HFFc6 (cell line): ENCODE data around the gene DUSP3. TPM values are rescaled to one million over a fixed set of nuclear protein-coding genes. Genes with fewer than 3 reads are reported as not detected.
A peak's percentile ranks its signal among the peaks of the same experiment; 100 is the strongest.

Source experiments
- DNase-seq: peaks from one replicate; pipeline ENCODE4 v3.0.0-alpha.2; 2018
- H3K27ac Mint-ChIP-seq: 2 replicates; pipeline ENCODE4 v1.8.0; 2020; ENCODE audit warnings: mild to moderate bottlenecking, mixed read lengths
- H3K27me3 Mint-ChIP-seq: 2 replicates; pipeline ENCODE4 v1.8.0; 2021; ENCODE audit warnings: mild to moderate bottlenecking, moderate library complexity, mixed read lengths; ENCODE audit not compliant: insufficient read depth
- H3K36me3 Mint-ChIP-seq: 2 replicates; pipeline ENCODE4 v1.8.0; 2021; ENCODE audit warnings: low read depth, mixed read lengths
- H3K4me1 Mint-ChIP-seq: 2 replicates; pipeline ENCODE4 v1.8.0; 2020; ENCODE audit warnings: low read depth, mixed read lengths
- H3K4me3 Mint-ChIP-seq: 2 replicates; pipeline ENCODE4 v1.8.0; 2020; ENCODE audit warnings: mild to moderate bottlenecking, moderate library complexity, mixed read lengths
- H3K9me3 Mint-ChIP-seq: 2 replicates; pipeline ENCODE4 v1.8.0; 2020; ENCODE audit warnings: mild to moderate bottlenecking, mixed read lengths
- CTCF ChIP-seq: fragments of 200-600 bp; sonication (generic); IDR thresholded peaks from 2 replicates; pipeline ENCODE4 v1.5.0; 2021; ENCODE audit warnings: antibody characterized with exemption, mild to moderate bottlenecking
- total RNA-seq, 6 experiments: library from RNA; stranded (reverse); fragmentation: NEBNext Ultra II Directional; extraction: Animal tissue kit (Norgen Biotek cat#: 25700); gene quantifications; 2 replicates in 1 of 6; 3 replicates in 5 of 6; pipeline ENCODE4 v1.2.3, GENCODE V29; 2021

DUSP3 gene
- total RNA-seq, 6 experiments from 2014 or later: 34.3 to 47.2 (median 38.3) TPM

DNA sequence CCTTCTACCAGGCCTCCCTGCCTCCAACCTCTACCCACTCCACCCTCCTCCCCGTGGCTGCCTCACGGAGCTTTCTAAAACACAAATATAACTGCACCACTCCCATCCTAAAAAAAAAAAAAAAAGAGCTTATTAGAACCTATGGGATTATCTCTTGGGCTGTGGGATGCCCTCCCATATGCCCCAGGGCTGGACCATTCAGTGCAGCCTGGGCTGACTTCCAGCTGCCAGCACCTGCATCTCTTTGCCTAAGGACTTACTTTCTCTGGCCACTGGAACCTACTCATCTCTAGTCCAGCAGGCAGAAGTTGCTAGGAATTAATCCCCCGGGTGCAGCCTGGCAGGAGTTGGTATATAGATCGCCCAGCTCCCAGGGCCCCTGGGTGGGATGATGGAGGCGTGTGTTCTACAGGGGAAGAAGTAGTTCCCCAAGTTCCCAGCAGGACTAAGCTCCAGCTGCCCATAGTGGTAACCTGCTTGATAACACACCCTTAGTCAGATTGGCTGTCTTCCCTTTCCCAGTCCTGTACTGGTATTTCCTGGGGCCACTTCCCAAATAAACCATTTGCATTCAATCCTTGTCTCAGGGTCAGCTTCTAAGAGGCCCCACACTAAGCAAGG, 43.9 kb upstream of the DUSP3 start:
- no peak for TF ChIP-seq CTCF
- Mint-ChIP-seq H3K36me3 (peaks cover 25% of the 10 kb centered on the region), H3K27me3 (peaks cover 2% of the 10 kb centered on the region; the same call in 1 of the 2 replicates), H3K4me3 (no peak overlapping the region), H3K4me1 (peaks cover 12% of the 10 kb centered on the region), H3K27ac (peak overlapping the region; percentile 6; the same call in 1 of the 2 replicates), H3K9me3 (no peaks in the 10 kb centered on the region)
- DNase-seq: no peak

DNA sequence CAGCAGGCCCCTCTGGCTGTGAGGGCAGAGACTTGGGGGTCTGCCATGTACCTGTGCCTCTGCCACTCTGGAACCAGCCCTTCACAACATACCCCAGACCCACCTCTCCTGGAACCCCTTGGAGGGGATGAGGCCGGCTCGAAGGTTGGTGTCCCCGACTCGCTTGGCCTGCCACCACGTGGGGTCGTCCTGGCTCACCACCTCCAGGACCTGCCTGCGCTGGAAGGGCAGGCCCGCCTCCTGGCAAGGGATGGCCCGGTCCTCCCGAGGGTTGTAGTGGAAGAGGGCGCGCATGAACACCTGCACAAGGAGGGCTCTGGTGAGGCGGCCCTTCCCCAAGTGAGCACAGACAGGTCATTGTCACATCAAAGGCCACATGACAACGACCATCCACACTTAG, 42.0 kb upstream of the DUSP3 start:
- Mint-ChIP-seq H3K27ac (no peak overlapping the region), H3K36me3 (peaks cover 27% of the 10 kb centered on the region), H3K27me3 (peaks cover 2% of the 10 kb centered on the region; the same call in 1 of the 2 replicates), H3K9me3 (no peaks in the 10 kb centered on the region), H3K4me3 (no peak overlapping the region), H3K4me1 (peaks cover 12% of the 10 kb centered on the region)
- no peak for TF ChIP-seq CTCF
- no peak for DNase-seq

DNA sequence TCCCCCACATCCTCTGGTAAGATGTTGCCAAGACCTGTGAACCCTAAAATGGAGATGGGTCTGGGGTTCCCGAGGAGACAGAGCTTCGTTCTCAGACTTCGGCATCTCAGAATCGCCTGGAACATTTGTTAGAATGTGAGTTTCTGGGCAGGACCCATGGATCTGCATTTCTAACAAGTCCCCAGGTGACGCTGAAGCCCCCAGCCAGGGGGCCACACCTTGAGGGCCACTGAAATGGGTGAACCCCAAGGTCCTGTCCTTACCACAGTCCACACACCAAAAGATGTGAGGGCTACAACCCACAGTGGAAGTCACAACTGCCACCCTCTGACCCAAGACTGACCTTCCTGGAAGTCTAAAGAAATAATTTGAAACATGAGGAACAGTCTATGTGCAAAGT, 40.2 kb upstream of the DUSP3 start:
- peaks cover 2% of the 10 kb centered on the region; the same call in 1 of the 2 replicates for H3K27me3 Mint-ChIP-seq
- H3K4me3 Mint-ChIP-seq: no peak overlapping the region
- H3K9me3 Mint-ChIP-seq: no peaks in the 10 kb centered on the region
- H3K27ac Mint-ChIP-seq: no peak overlapping the region
- peaks cover 23% of the 10 kb centered on the region for H3K4me1 Mint-ChIP-seq
- H3K36me3 Mint-ChIP-seq: peaks cover 32% of the 10 kb centered on the region
- DNase-seq: no peak
- TF ChIP-seq CTCF: no peak

DNA sequence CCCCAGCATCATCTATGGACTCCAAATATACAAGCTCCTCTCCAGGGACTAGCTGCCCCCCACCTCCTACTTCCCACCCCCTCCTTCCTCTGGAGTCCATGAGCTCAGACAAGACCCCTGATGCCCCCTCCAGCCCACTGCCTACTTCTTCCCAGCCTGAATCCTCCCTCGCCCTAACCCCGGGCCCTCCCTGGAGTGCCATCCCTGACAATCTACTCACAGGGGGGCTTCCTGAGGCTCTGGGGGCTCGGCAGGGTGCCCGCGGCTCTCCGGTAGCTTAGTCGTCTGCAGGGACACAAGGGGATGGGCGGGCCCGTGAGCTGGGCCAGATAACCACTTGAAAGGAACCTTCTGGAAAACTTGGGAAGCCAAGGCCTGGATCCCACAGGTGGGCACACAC, 39.0 kb upstream of the DUSP3 start:
- peaks cover 27% of the 10 kb centered on the region for H3K36me3 Mint-ChIP-seq
- TF ChIP-seq CTCF: no peak
- H3K27me3 Mint-ChIP-seq: peaks cover 2% of the 10 kb centered on the region; the same call in 1 of the 2 replicates
- H3K27ac Mint-ChIP-seq: no peak overlapping the region
- H3K4me3 Mint-ChIP-seq: no peak overlapping the region
- no peak for DNase-seq
- H3K9me3 Mint-ChIP-seq: no peaks in the 10 kb centered on the region
- H3K4me1 Mint-ChIP-seq: peaks cover 13% of the 10 kb centered on the region

DNA sequence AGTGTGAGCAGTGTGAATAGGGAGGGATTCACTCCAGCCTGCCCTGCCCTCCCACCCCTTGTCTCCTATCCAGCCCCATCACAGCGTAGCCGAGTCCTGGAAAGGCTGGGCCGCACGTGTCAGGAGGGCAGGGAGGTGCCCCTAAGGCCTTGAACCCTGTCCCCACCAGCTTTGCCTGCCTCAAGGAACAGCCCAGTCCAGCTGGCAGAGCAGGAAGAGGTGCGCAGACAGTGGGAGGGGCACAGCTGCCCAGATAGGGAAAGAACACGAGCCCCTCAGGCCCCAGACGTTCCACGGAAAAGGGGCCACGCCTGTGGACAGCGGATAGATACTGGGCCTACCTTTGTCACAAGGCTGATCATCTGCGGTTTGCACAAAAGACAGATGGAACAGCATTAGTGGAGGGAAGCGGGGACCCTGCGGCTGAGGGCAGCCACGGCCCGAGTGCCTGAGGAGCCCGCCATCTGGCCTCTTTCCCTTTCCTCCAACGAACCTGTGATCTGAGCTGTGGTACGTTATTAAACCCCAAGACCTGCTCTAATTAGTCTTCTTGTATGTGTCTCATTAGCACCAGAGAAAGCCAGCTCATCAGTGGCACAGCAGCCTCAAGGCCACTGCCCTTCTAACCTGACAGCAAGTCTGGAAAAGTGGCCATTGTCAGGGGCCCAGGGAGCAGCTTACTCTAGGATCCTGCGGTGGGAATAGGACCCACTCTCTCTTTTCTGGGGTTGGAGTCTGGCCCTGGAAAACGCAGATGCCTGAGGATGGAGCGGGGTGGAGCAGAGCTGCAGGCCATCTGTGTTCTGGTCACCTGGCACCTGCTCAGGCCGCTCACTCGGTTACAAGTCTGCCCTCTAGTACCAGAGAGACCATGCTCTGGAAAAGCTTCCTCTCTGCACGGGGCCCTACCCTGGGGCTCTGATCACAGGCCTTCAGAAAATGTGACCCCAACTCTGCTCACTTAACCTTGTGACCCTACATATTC, 37.9 kb upstream of the DUSP3 start:
- peaks cover 11% of the 10 kb centered on the region for H3K4me1 Mint-ChIP-seq
- H3K9me3 Mint-ChIP-seq: no peaks in the 10 kb centered on the region
- DNase-seq: no peak
- no peak overlapping the region for H3K4me3 Mint-ChIP-seq
- peaks cover 2% of the 10 kb centered on the region; the same call in 1 of the 2 replicates for H3K27me3 Mint-ChIP-seq
- no peak overlapping the region for H3K27ac Mint-ChIP-seq
- peaks cover 32% of the 10 kb centered on the region for H3K36me3 Mint-ChIP-seq
- TF ChIP-seq CTCF: no peak
